ENCODE data around the gene ZFP92. TPM values are rescaled to one million over a fixed set of nuclear protein-coding genes. Genes with fewer than 3 reads are reported as not detected.

ZFP92 gene
- total RNA-seq, 1 donor from 2014 or later = 0.49 TPM

DNA sequence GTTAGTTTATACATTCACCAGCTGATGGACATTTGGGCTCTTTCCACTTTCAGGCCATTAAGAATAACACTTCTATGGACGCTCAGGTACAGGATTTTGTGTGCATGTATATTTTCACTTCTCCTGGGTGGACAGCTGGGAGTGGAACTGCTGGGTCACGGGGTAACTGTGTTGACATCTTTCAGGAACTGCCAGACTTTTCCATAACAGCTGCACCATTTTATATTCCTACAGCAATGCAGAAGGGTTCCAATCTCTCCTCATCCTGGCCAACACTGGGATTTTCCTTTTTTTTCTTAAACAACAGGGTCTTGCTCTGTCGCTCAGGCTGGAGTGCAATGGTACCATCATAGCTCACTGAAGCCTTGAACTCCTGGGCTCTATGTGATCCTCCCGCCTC is 47.2 kb downstream of the ZFP92 start:
- Histone ChIP-seq H3K27me3 (ENCODE audit: low read depth) (no peaks in the 10 kb centered on the region), H3K4me3 (no peak overlapping the region), H3K27ac (replicated peaks) (no peak overlapping the region), H3K36me3 (peaks cover 15% of the 10 kb centered on the region), H3K9me3 (replicated peaks) (no peaks in the 10 kb centered on the region), H3K4me1 (peaks cover 14% of the 10 kb centered on the region)
- TF ChIP-seq, protein P1, sequence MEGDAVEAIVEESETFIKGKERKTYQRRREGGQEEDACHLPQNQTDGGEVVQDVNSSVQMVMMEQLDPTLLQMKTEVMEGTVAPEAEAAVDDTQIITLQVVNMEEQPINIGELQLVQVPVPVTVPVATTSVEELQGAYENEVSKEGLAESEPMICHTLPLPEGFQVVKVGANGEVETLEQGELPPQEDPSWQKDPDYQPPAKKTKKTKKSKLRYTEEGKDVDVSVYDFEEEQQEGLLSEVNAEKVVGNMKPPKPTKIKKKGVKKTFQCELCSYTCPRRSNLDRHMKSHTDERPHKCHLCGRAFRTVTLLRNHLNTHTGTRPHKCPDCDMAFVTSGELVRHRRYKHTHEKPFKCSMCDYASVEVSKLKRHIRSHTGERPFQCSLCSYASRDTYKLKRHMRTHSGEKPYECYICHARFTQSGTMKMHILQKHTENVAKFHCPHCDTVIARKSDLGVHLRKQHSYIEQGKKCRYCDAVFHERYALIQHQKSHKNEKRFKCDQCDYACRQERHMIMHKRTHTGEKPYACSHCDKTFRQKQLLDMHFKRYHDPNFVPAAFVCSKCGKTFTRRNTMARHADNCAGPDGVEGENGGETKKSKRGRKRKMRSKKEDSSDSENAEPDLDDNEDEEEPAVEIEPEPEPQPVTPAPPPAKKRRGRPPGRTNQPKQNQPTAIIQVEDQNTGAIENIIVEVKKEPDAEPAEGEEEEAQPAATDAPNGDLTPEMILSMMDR (IDR thresholded peaks at IDR 0.05; ENCODE audit: borderline replicate concordance) = no peak
- DNase-seq = no peak
- intact Hi-C loops (cut with micrococcal nuclease) = no loop called here

DNA sequence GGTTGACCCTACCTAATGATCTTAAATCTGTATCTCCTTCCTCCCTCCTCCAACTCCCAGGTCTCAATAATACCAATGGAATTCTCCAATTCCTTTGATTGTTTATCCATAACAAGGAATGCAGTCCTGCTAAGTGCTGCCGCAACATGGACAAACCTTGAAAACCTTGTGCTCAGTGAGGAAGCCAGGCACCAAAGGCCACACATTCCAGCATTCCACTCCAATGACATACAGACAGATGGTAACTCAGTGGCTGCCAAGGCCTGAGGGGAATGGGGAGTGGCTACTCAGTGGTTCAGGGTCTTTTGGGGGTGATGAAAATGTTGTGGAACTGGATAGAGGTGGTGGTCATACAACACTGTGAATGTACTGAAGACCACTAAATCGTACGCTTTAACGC is 48.7 kb downstream of the ZFP92 start:
- H3K27me3 ChIP-seq (ENCODE audit: low read depth) = no peaks in the 10 kb centered on the region
- peaks cover 14% of the 10 kb centered on the region for H3K4me1 ChIP-seq
- H3K9me3 ChIP-seq (replicated peaks) = no peaks in the 10 kb centered on the region
- TF ChIP-seq, protein P1 (IDR thresholded peaks at IDR 0.05; ENCODE audit: borderline replicate concordance) = no peak
- intact Hi-C loops (cut with micrococcal nuclease) = loop anchor here (5.0 kb wide), 1 partner anchor 47 kb away; no protein-coding TSS in a partner anchor
- H3K4me3 ChIP-seq = no peak overlapping the region
- DNase-seq = no peak
- H3K36me3 ChIP-seq = peaks cover 6% of the 10 kb centered on the region
- H3K27ac ChIP-seq (replicated peaks) = no peak overlapping the region

DNA sequence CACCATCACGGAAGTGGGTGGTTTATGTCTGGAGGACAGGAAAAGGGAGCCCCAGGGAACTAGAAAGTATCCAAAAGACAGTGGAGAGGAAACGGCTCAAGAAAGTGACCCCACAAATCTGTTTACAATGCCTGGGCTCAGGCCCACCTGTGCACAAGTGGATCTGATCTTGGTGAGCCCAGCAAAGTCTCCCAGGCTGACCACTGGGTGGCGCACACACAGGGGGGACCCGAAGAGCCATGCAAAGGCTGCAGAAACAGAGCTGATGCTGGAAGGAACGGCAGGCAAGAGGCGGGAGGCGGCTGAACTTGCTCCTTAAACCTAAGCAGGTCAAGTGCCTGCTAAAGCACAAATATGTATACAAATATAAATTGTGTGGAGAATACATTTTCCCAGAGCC is 49.6 kb downstream of the ZFP92 start:
- Histone ChIP-seq H3K4me1 (peaks cover 14% of the 10 kb centered on the region), H3K4me3 (no peak overlapping the region), H3K27ac (replicated peaks) (no peak overlapping the region), H3K27me3 (ENCODE audit: low read depth) (no peaks in the 10 kb centered on the region), H3K36me3 (no peaks in the 10 kb centered on the region), H3K9me3 (replicated peaks) (no peaks in the 10 kb centered on the region)
- DNase-seq = no peak
- TF ChIP-seq, protein P1 (IDR thresholded peaks at IDR 0.05; ENCODE audit: borderline replicate concordance) = peak; percentile 66
- intact Hi-C loops (cut with micrococcal nuclease) = loop anchor here (5.0 kb wide), 1 partner anchor 46 kb away; no protein-coding TSS in a partner anchor

Other genes starting within 250 kb of the ZFP92 start
- gene MAGEA1, start 232.2 kb upstream of the ZFP92 start, total RNA-seq = not detected
- gene PNMA6F, start 89.7 kb upstream of the ZFP92 start, total RNA-seq = not detected
- gene ZNF275, start 77.3 kb upstream of the ZFP92 start, total RNA-seq = 6.4 TPM
- gene PNMA6E, start 10.1 kb upstream of the ZFP92 start, total RNA-seq = not detected
- gene TREX2, start 34.6 kb downstream of the ZFP92 start, total RNA-seq = not detected
- gene HAUS7, start 59.1 kb downstream of the ZFP92 start, total RNA-seq = 17.0 TPM
- gene BGN, start 83.5 kb downstream of the ZFP92 start, total RNA-seq = 84.3 TPM
- not detected for gene ATP2B3, start 106.2 kb downstream of the ZFP92 start, total RNA-seq
- gene CCNQ, start 187.7 kb downstream of the ZFP92 start, total RNA-seq = 39.3 TPM
- not detected for gene DUSP9, start 235.7 kb downstream of the ZFP92 start, total RNA-seq

All from left ventricle myocardium inferior (tissue), 1 donor.